Skeletal muscle tissue (tissue), 4 donors: ENCODE data around the gene PTPRM. TPM values are rescaled to one million over a fixed set of nuclear protein-coding genes. Genes with fewer than 3 reads are reported as not detected.

Experiments
- H3K27ac ChIP-seq: one replicate; pipeline ENCODE4 v1.7.0; 2013; ENCODE audit warnings: mild to moderate bottlenecking, low read depth, low read length, inconsistent platforms
- H3K27me3 ChIP-seq, 3 donors: one replicate each; pipeline ENCODE4 v1.7.0; 2013; ENCODE audit warnings: low read length in 3 of 3; ENCODE audit not compliant: control insufficient read depth in 3 of 3, insufficient read depth in 3 of 3
- H3K36me3 ChIP-seq, 3 donors: one replicate each; pipeline ENCODE4 v1.7.0; 2013; ENCODE audit warnings: low read length in 3 of 3; ENCODE audit not compliant: control insufficient read depth in 3 of 3, insufficient read depth in 3 of 3
- H3K4me1 ChIP-seq, 3 donors: one replicate each; pipeline ENCODE4 v1.7.0; 2013; ENCODE audit warnings: low read length in 3 of 3, mild to moderate bottlenecking in 3 of 3; ENCODE audit not compliant: control insufficient read depth in 3 of 3, insufficient read depth in 3 of 3
- H3K4me3 ChIP-seq, 3 donors: one replicate each; pipeline ENCODE4 v1.7.0; 2013; ENCODE audit warnings: low read length in 3 of 3
- H3K9ac ChIP-seq, 3 donors: one replicate each; pipeline ENCODE4 v1.7.0; 2013; ENCODE audit warnings: low read length in 3 of 3, mild to moderate bottlenecking in 3 of 3, moderate library complexity in 2 of 3, low read depth in 1 of 3
- H3K9me3 ChIP-seq, 3 donors: one replicate each; pipeline ENCODE4 v1.7.0; 2013; ENCODE audit warnings: low read length in 3 of 3; ENCODE audit not compliant: control insufficient read depth in 3 of 3
- total RNA-seq: library from RNA; depleted of rRNA; stranded (reverse); fragments of >200 nt; gene quantifications from one replicate; pipeline ENCODE4 v1.2.3, GENCODE V29; 2014
- donor health status: Osteomylitis.

PTPRM gene
- total RNA-seq, 1 donor from 2014 or later = 68.9 TPM

DNA sequence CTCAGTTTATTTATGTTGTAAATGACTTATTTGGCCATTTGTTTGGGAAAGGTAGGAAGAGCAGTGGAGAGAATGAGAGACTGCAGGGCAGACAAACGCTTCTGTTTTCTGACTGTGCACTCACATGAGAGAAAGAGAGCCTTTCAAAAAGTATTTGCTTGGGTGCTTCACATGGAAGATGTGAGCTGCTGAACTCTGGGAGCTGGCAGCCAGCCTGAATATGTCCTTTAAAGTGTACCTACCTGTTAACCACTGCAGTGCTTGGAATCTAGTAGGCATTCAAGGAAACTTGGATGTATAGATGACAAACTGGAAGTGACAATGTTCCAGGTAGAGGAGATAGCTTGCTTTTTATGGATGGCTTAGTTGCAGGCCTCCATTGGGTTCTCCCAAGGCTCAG lies 68.8 kb downstream of the PTPRM start:
- no peaks in the 10 kb centered on the region for H3K36me3 ChIP-seq
- H3K4me1 ChIP-seq = peaks cover 3 to 15% (median 10%) of the 10 kb centered on the region in 3 donors
- no peak overlapping the region for H3K27ac ChIP-seq
- no peaks in the 10 kb centered on the region for H3K9me3 ChIP-seq
- no peak overlapping the region for H3K9ac ChIP-seq
- no peaks in the 10 kb centered on the region for H3K27me3 ChIP-seq
- H3K4me3 ChIP-seq = no peak overlapping the region

DNA sequence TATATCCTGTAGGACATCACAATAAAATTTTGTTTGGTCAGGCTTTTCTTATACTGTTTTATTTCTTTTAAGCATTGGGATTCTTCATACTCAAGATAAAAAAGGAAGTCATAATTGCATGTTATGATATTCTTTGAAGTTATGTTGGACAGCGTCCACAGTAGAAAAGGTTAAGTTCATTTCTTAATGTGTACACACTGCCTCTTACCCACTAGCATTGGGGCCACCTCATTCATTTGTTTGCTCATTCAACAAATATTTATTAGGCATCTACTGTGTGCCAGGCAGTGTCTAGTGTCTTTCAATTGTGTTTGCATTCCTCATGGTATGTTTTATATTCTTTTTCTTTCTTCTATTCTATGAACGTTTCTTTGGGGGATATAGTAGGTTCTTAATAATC lies 70.2 kb downstream of the PTPRM start:
- H3K9ac ChIP-seq = no peak overlapping the region
- no peaks in the 10 kb centered on the region for H3K36me3 ChIP-seq
- no peak overlapping the region for H3K4me3 ChIP-seq
- no peak overlapping the region for H3K27ac ChIP-seq
- no peaks in the 10 kb centered on the region for H3K27me3 ChIP-seq
- H3K4me1 ChIP-seq = peaks cover 6 to 10% (median 6%) of the 10 kb centered on the region in 3 donors
- H3K9me3 ChIP-seq = no peaks in the 10 kb centered on the region

GRCh38 chr18:7638321-7638720 lies 71.2 kb downstream of the PTPRM start:
- Histone ChIP-seq H3K4me1 (peaks cover 2 to 6% (median 3%) of the 10 kb centered on the region in 3 donors), H3K27me3 (no peaks in the 10 kb centered on the region), H3K36me3 (no peaks in the 10 kb centered on the region)

DNA sequence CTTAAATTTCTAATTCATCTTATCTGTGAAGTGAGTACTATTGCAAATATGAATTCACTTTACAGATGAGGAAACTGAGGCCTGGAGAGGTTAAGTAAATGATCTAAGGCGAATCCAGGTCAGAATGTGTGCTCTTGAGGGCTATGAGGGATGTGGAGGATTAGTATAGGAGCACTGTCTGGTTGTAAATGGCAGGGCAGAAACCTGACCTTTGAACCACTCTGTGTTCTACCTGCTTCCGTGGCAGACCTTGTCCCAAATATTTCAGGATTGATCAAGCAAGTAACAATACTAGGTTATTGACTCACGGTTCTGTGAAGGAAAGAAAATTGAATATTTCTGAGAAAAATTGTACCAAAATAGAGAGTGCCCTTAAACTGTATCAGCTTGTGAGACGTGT lies 74.7 kb downstream of the PTPRM start:
- H3K4me1 ChIP-seq = peaks cover 4 to 9% (median 9%) of the 10 kb centered on the region in 3 donors
- no peak overlapping the region for H3K4me3 ChIP-seq

More at GRCh38 chr18:7638321-7638720, 71.2 kb downstream of the PTPRM start:
- Histone ChIP-seq H3K27ac (no peak overlapping the region), H3K9ac (no peak overlapping the region), H3K4me3 (no peak overlapping the region), H3K9me3 (no peaks in the 10 kb centered on the region)

GRCh38 chr18:7642331-7642890 lies 75.3 kb downstream of the PTPRM start:
- Histone ChIP-seq H3K27ac (no peak overlapping the region), H3K9ac (no peak overlapping the region), H3K4me1 (peaks cover 4 to 9% (median 8%) of the 10 kb centered on the region in 3 donors), H3K27me3 (no peaks in the 10 kb centered on the region), H3K9me3 (no peaks in the 10 kb centered on the region), H3K36me3 (no peaks in the 10 kb centered on the region), H3K4me3 (no peak overlapping the region)

More for the DNA sequence above, 74.7 kb downstream of the PTPRM start:
- H3K9me3 ChIP-seq = no peaks in the 10 kb centered on the region
- no peaks in the 10 kb centered on the region for H3K27me3 ChIP-seq
- no peak overlapping the region for H3K27ac ChIP-seq
- H3K9ac ChIP-seq = no peak overlapping the region
- H3K36me3 ChIP-seq = no peaks in the 10 kb centered on the region

DNA sequence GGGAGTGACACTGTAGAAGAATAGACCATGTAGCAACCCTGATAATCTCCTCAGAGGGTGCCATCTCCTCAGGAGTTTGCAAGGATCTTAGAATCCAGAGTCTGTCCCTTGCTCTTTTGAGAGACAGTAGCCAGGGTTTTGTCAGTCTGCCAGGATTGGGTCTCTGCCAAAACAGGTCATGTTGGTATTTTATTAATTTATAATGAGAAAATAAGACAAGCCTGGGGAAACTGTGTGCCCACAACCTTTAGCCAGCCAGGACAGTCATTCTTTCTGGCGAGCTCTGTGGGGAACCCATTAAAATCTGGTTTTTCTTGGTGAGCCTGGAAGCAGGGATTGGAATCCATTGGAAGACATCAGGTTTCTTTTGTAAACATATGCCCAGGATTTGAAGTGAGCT lies 78.6 kb downstream of the PTPRM start:
- Histone ChIP-seq H3K4me3 (no peak overlapping the region), H3K27ac (no peak overlapping the region), H3K9me3 (no peaks in the 10 kb centered on the region), H3K27me3 (no peaks in the 10 kb centered on the region), H3K9ac (no peak overlapping the region), H3K36me3 (no peaks in the 10 kb centered on the region), H3K4me1 (peaks cover 4 to 9% (median 6%) of the 10 kb centered on the region in 3 donors)

DNA sequence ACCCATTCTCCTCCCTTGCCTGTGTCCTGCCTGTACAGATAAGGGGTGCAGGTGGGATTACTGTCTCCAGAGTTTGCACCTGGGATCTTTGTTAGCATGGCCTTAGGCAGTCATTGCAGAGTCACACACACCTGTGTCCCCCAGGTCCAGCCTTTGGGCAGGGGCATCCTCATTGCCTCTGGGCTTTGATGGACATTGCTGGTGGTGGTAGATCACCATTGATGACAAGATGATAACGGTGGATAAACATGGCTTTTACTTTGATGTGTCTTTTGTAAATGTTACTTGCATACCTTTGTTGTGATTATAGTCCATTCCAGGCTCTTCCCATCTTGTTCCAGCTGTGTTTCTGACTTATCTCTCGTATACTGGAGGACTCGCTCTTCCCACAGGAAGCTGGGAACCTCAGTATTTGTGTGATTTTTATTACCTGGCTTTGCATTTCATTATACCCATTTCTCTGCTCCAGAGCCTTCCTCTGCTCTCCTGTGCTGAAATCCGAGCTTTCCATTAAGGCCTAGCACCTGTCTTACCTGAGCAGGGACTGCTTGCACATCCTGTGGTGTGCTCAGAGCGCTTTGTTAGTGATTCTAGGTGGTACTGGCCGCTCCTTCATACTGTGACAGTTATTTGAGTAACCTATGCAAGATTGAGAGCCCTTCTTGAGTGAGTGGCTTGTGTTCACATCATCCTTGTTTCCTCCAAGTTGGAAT lies 79.2 kb downstream of the PTPRM start:
- Histone ChIP-seq H3K4me3 (no peak overlapping the region), H3K27me3 (no peaks in the 10 kb centered on the region), H3K4me1 (peaks cover 4 to 9% (median 6%) of the 10 kb centered on the region in 3 donors), H3K36me3 (no peaks in the 10 kb centered on the region), H3K9ac (no peak overlapping the region), H3K9me3 (no peaks in the 10 kb centered on the region), H3K27ac (no peak overlapping the region)

GRCh38 chr18:7647500-7647899 lies 80.4 kb downstream of the PTPRM start:
- Histone ChIP-seq H3K4me3 (no peak overlapping the region), H3K9me3 (no peaks in the 10 kb centered on the region), H3K9ac (no peak overlapping the region), H3K27ac (no peak overlapping the region), H3K4me1 (peaks cover 3 to 9% (median 4%) of the 10 kb centered on the region in 3 donors), H3K27me3 (no peaks in the 10 kb centered on the region), H3K36me3 (no peaks in the 10 kb centered on the region)

- H3K4me1 ChIP-seq = peaks cover 10 to 20% (median 11%) of the 10 kb centered on the region in 3 donors
- H3K9me3 ChIP-seq = no peaks in the 10 kb centered on the region
- H3K9ac ChIP-seq = no peak overlapping the region
- no peak overlapping the region for H3K27ac ChIP-seq
- H3K4me3 ChIP-seq = no peak overlapping the region
- no peaks in the 10 kb centered on the region for H3K27me3 ChIP-seq
- no peaks in the 10 kb centered on the region for H3K36me3 ChIP-seq
These were observed 89.9 kb downstream of the PTPRM start for GRCh38 chr18:7657050-7657449.

GRCh38 chr18:7657937-7658336 lies 90.8 kb downstream of the PTPRM start:
- no peaks in the 10 kb centered on the region for H3K27me3 ChIP-seq
- H3K4me1 ChIP-seq = peaks cover 12 to 21% (median 14%) of the 10 kb centered on the region in 3 donors
- H3K36me3 ChIP-seq = peaks cover 0 to 1% (median 0%) of the 10 kb centered on the region in 3 donors
- H3K9me3 ChIP-seq = no peaks in the 10 kb centered on the region
- no peak overlapping the region for H3K27ac ChIP-seq
- no peak overlapping the region for H3K4me3 ChIP-seq
- H3K9ac ChIP-seq = no peak overlapping the region
